NCI-H2029 treated with DMSO at 0.1 percent for 48 hours (cell line): Measurements from ENCODE around the gene SH2D3C.
A peak's percentile ranks its signal among the peaks of the same experiment; 100 is the strongest.
"Not testable (repeated sequence)": the region's sequence is repeated elsewhere in the genome, so short reads cannot be mapped to it uniquely, and the experiment has no call there.

Experiments used
- DNase-seq: peaks from one replicate; lab custom pipeline; 2025; lab: John Stamatoyannopoulos, UW

Gene SH2D3C

GRCh38 chr9:127783111-127784008 is 4.9 kb upstream of the SH2D3C start:
- DNase-seq = no peak

DNA sequence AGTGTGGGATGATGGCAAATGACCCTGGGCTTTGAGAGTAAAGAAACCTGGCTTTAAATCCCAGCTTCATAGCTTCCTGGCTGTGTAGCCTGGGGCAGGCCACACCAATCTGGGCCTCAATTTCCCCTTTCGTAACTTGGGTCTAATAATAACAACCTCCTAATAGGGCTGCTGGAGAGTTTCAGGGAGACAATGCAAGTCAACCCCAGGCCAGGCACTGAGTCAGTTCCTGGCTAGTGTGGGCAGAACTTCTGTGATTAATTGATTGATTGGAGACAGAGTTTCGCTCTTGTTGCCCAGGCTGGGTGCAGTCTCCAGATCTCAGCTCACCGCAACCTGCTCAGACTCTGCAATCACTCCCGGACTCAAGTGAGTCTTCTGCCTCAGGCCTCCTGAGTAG is 3.3 kb upstream of the SH2D3C start:
- no peak for DNase-seq

GRCh38 chr9:127780909-127781308 is 2.4 kb upstream of the SH2D3C start:
- DNase-seq = not testable (repeated sequence)

GRCh38 chr9:127780126-127780885 is 1.8 kb upstream of the SH2D3C start:
- DNase-seq = no peak

DNA sequence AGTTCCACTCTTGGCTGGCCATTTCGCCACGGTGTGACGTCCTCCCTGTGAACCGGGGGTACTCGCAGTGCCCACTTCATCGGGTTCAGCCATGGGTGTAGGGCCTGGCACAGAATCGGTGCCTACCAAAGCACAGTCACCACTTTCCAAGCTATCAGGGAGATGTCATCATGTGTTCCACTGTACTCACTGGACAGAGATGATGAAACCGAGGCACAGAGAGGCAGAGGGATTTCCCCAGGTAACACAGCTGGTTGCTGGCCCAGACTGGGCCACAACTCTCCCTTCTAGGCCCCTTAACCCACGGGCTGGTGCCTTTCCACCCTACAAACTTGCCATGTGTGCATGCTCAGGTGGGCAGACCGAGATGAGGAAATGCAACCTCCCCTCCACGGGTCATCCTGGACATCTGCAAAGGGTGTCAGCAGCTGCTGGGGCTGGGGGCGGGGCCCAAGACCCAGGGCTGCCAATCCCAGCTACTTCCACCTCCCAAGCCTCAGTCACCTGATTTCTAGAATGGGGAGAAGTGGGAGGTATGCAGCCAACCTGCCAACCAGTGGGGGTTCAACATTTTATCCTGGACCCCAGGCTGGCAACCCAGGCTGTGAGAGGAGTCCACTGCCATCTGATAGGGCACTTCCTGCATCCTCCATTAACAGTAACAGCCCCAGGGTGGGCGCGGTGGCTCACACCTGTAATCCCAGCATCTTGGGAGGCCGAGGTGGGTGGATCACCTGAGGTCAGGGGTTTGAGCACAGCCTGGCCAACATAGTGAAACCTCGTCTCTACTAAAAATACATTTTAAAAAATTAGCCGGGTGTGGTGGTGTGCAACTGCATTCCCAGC is 893 bp upstream of the SH2D3C start:
- DNase-seq = no peak

DNA sequence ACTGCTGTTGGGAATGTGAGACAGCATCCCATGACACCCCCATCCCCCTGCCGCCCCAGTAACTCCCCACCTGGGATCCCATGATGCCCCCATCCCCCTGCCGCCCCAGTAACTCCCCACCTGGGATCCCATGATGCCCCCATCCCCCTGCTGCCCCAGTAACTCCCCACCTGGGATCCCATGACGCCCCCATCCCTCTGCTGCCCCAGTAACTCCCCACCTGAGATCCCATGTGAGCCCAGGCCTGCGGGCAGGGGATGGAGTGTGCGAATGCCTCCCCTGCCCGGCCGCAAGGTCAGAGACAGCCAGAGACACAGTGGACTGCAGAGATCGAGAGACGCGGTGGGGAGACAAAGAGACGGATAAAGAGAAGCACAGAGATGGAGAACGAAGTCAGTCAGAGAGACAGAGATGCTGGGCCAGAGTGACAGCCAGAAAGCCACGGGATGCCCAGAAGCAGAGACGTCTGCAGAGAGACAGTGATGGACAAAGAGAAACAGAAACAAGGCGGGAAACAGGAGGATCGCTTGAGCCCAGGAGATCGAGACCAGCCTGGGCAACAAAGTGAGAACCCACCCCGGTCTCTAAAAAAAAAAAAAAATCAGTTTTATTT is 992 bp downstream of the SH2D3C start:
- DNase-seq = no peak

- DNase-seq = no peak
Measured at GRCh38 chr9:127776924-127777289, 1.6 kb downstream of the SH2D3C start.

GRCh38 chr9:127776195-127776923 is 2.1 kb downstream of the SH2D3C start:
- DNase-seq = no peak

- no peak for DNase-seq
Measured at GRCh38 chr9:127773981-127774380, 4.5 kb downstream of the SH2D3C start.

- DNase-seq = no peak
Measured at GRCh38 chr9:127773272-127773671, 5.2 kb downstream of the SH2D3C start.

DNA sequence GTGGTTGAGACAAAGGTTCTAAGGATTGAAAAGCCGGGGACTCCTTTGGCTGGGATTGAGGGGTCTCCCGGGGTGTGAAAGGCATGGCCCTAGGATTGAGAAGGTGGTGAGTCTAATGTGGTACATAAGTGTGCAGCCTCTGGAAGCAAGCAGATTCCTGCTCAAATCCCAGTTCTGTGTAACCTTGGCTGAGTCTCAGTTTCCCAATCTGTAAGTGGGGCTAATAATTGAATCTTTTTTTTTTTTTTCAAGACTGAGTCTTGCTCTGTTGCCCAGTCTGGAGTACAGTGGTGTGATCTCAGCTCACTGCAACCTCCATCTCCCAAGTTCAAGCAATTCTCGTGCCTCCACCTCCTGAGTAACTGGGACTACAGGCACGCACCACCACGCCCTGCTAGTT is 5.9 kb downstream of the SH2D3C start:
- DNase-seq = no peak

- no peak for DNase-seq
Measured at GRCh38 chr9:127771570-127772189, 6.8 kb downstream of the SH2D3C start.

GRCh38 chr9:127770905-127771569 is 7.4 kb downstream of the SH2D3C start:
- DNase-seq = peak; percentile 92

DNA sequence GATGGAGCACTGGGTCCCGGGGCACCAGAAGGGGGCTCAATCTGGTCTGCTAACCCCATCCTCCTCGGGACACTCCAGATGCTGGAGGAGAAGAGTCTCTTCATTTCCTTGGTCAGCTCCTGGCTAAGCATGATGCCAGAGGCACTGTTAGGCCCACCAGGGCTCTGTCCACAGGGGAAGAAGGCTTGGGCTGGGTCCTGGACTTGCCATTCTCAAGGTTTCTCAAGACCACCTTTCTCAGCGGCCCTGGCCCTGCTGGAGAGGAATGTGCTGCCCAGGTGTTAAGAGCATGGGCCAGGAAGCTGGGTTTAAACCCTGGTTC is 7.9 kb downstream of the SH2D3C start:
- no peak for DNase-seq

DNA sequence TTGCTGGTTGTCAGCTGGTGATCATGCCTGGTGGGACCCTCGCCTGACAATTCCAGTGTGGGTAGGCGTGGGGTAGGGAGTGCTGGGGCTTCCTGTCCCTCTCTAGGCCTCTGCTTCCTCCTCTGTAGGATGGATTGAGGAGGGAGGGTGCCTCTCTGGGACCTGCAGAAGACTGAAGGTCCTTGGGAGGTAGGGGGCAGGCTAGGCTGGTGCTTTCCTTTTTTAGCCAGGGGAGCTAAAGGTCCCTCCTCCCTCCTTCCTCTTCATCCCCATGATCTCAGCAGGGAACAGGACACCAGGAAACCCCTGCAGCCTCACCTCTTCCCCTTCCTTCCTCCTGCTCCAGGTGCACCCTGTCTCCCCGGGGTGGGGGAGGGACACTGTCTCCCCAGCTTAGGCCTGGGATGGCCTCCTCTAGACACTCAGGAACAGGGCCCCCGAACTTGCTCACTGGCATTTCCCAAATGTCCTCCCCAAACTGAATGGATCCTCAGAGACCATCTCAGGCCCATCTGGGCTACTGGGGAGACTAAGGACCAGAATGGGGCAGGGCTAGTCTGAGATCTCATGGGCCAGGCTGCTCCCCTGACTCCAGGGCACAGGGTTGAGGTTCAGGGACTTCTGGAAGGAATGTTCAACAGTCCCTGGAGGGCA is 8.4 kb downstream of the SH2D3C start:
- DNase-seq = no peak

DNA sequence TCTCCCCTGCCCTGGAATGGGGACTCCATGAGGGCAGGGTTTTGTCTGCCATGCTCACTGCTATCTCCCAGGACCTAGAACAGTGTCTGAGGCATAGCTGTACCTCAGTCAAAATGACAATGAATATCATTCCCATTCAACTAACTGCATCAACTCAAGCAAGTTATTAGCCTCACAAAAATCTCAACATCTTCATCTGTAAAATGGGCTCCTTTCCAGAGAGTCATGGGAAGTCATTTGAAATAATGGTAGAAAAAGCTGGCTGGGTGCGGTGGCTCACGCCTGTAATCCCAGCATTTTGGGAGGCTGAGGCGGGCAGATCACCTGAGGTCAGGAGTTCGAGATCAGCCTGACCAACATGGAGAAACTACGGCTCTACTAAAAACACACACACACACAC is 9.4 kb downstream of the SH2D3C start:
- DNase-seq = no peak

GRCh38 chr9:127768698-127769097 is 9.8 kb downstream of the SH2D3C start:
- no peak for DNase-seq

- no peak for DNase-seq
Measured at GRCh38 chr9:127767909-127768331, 10.5 kb downstream of the SH2D3C start.

GRCh38 chr9:127767410-127767809 is 11.1 kb downstream of the SH2D3C start:
- no peak for DNase-seq

GRCh38 chr9:127765418-127765817 is 13.0 kb downstream of the SH2D3C start:
- DNase-seq = no peak
